Fibroblast of skin of right quadriceps (primary cell): ENCODE data around the gene GSG1L2.

Experiments used
- DNase-seq: peaks from one replicate; pipeline ENCODE4 v3.0.0-alpha.2; 2013

Gene GSG1L2

DNA sequence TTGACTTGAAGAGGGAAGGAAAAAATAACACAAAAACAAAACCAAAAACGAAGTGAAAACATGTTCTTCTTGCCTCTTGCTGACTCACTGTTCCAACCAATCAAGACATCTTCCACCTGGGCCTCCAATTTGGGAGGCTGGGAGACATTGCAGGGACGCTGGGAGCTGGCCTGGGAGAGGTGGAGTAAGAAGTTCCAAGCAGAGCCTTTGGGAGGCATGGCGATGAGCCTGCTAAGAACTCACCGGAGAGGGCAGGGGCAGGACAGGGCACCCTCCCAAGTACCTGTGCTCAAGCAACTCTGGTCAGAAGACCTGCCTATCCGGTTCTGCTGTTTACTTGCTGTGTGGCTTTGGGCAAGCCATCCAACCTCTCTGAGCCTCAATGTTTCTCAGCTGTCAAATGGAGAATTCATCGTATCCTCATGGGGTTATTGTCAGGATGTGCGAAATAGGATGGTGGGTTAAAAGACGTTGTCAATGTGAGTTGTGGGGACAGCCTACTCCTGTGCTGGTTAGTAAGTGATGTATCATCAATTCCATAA lies 3.0 kb upstream of the GSG1L2 start:
- no peak for DNase-seq

DNA sequence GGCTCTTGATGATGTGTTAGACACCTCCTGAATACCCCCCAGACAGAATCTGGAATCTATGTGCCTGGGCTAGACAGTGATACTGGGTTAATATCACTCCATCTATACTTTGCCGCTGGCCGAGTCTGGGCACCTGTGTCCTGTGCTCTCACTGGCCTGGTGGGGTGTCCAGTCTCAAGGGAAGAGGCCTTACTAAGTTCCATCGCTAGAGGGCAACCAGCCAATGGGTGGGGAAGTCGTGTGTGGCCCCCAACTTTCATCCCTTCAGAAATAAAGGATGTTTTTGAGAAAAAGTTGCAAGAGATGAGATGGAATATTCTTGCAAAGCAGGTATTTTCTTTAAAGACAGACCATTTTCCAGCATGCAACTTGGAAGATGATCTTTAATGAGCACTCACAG lies 2.2 kb upstream of the GSG1L2 start:
- DNase-seq, result no peak

DNA sequence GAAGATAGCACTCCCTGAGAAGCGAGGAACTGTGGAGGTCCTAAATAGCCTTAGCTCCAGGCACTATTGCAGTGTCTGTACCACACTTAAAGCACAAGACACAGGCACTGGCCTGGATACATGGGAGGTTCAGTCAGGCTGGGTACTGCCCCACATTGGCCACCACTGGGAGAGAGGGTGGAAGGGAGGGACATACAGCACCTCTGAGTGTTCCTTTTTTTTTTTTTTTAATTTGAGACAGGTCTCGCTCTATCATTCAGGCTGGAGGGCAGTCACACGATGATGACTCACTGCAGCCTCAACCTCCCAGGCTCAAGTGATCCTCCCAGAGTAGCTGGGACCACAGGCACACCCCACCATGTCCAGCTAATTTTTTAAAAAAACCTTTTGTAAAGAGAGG lies 1.4 kb downstream of the GSG1L2 start:
- DNase-seq, result no peak

DNA sequence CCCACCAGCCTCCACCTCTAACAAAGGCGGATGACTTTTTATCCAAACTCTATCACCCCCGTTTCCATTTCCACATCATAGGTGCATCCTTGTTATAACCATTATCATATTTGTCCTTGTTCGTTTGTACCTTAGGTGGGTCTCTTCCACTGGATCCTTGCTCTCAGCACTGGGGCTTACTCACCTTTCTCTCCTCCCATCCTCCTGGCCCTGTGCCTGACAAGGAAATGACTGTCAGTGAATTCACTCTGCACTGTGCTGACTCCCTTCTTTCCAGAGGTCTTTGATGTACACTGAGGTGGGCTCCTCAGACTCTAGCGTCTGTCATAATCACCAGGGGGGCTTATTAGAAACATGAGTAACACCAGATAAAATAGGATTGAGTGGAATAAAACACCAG lies 3.1 kb downstream of the GSG1L2 start:
- DNase-seq, result no peak

DNA sequence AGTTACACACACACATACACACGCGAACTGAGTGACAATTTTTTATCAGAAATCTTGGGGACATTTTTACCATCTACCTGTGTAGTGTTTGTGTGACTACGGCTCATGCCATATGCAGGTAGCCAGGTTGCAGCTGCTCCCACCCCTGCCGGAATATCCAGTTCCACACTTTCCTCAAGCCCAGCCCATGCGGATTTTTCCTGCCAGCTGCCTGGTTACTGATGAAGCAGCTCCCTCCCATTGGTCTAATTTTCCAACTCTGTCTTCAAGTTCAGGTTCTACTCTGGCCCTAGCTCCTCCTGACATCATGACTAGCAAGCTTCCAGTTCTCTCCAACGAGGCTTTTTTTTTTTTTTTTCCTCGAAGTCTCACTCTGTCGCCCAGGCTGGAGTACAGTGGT lies 4.8 kb downstream of the GSG1L2 start:
- no peak for DNase-seq

DNA sequence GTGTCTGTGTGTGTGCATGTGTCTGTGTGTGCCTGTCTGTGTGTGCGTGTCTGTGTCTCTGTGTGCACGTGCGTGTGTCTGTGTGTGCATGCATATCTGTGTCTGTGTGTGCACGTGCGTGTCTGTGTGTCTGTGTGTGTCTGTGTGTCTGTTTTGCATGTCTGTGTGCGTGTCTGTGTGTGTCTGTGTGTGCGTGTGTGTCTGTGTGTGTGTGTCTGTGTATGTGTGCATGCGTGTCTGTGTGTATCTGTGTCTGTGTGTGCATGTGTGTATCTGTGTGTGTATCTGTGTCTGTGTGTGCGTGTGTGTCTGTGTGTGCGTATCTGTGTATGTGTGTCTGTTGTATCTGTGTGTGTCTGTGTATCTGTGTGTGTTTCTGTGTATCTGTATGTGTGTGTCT lies 5.4 kb downstream of the GSG1L2 start:
- DNase-seq, result no peak

DNA sequence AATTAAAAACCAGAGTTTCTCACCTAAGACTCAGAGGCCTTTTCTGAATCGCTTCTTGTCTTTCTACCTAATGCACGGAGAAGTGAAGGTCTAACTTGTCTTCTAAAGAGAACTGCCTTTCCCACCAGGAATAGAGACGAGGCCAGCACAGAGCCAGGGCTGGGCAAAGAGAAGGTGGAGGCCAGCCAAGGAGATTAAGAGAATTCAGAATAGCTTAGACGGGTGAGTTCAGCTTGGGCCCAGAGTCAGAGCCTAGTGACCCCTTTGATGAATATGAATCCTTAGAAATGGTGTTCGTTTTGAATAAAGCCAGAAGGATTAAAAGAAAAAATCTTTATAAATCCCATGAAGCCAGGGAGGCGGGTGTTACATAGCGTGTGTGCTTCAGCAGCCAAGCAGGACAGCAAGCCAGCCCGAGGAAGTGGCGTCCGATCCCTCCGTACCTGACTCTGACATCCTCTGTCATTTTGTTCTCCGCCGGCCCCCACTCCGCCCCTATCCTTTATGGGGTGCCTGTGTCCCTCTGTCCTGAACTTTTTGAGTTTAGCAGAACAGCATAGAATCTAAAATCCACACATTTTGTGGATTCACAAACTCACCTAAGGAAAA lies 7.4 kb downstream of the GSG1L2 start:
- DNase-seq, result no peak

DNA sequence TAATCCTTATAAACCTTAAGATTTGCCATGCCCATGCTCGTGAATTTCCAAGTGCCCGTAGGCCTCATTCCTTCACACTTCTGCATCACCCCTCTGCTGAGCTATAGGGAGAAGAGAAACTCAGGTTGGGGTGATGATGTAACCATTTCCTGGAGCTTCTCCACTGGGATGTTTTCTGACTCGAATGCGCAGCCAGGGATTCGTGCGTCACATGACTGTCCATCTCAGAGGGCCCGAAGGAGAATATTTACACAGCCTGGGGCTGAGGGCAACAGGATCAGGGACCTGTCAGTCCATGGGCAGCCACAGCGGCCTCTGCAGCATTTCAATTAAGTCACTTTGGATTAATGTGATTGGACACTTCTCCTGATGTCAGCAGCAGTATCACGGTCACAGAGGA lies 8.7 kb downstream of the GSG1L2 start:
- no peak for DNase-seq

DNA sequence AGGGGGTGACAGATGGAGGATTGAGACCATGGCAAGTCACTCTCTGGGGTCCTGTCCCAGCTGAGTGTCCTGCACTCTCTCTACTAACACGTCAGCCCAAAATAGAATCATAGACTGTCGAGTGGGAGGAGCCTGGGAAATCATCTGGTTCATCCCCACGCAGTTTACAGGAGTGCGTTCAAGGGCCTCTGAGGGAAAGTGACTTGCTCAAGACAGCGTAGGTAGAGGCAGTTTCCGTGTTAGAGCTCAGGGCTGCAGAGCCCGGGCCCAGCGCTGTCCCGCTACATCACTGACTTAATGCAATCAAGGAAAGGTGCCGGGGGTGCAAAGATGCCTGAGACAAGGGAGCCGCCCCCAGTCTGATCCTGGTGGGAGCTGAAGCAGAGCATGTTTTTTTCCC lies 10.3 kb downstream of the GSG1L2 start:
- DNase-seq, result no peak

DNA sequence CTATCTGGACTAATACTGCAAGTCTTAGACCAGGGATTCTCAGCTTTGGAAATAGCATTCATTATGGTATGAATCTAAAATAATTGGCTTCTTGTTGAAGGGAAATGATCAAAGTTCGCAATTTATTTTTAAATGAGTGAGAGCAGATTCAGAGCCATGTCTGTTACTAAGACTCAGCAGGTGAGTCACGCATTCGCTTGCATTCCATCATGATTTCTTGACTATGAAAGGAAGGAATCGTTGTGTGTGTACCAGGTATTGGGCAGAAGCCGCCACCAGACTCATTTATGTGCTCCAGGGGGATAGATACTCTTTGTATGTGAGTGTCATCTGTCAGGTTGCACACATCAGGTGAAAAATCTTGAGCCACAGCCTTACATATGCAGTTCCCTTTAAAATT lies 10.8 kb downstream of the GSG1L2 start:
- no peak for DNase-seq

DNA sequence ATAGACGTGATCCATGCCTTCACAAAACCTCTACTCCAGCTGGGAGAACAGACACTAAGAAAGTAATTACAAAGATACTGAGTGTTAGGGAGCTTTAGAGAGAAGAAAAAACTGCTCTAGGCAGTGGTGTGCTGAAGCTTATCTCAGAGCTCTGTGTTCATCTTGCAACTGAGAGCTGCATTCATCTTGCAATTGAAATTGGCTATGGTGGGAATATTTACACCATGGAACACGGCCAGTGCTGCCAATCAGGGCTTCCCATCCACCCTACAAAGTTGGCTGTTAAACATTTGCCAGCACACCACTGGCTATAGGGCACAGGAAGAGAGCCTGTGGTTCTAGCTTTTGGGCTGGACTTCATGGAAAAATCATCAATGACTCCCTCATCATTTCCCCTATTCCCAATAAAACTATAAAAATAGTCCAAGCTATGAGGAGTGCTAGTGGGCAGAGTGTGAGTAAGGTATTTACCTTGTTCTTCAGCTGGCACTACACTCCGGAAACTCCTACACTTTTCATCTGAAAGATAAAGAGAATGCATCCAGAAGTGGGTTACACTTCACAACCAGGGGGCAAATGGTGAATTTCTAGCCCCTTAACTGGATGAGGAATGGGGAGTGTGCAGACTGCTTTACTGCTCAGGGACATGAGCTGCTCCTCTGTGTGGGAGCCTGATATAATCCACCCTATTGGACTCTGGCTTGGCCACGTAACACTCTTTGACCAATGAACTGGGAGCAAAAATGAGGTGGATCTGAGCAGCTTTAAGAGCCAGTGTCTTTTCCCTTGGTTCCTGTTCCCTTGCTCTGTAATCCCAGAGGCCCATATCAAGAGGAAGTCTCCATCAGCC lies 11.6 kb downstream of the GSG1L2 start:
- DNase-seq, result no peak

DNA sequence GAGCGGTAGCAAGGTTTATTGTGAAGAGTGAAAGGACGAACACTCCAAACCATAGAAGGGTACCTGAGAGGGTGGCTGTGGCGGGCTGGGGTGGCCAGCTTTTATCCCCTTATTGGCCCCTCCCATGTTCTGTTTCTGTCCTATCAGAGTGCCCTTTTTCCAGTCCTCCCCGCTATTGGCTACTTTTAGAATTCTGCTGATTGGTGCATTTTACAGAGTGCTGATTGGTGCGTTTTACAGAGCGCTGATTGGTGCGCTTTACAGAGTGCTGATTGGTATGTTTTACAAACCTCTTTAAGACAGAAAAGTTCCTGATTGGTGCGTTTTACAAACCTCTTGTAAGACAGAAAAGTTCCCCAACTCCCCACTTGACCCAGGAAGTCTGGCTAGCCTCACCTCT lies 12.5 kb downstream of the GSG1L2 start:
- DNase-seq, result no peak

DNA sequence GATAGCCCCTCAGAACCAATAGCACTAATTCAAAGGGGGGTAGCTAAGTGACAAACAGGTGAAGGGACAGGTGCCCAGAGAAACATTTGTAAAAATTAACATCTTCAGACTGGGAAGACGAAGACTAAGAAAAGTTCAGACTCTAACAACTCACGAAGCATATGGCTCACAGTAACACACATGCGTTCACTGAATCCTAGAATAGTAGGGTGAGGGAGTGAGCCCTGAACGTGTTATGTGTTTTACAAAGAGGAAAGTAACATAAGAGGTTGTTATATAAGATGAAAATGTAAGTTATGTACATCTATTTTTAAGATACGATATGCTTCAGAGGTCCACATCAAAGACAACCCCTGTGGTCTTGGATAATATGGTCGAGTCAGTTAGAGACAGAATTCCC lies 15.2 kb downstream of the GSG1L2 start:
- DNase-seq, result no peak

DNA sequence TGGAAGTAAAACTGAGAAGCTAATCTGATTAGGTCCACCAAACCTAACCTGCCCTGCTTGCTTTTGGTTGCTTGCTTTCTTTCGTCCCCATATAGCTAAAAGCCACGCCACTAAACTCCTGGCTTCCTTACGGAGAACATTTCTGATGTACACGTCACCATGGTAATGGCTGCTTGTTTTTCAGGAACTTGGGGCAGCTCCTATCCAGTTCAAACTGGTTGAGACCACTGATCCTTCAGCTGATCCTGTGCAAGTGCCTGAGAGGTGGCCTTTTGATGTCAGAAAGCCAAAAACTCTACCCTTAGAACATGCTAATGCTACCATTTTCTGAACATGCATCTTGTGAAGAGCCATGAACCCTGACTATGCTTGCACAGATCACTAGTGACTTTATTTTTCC lies 16.1 kb downstream of the GSG1L2 start:
- no peak for DNase-seq

DNA sequence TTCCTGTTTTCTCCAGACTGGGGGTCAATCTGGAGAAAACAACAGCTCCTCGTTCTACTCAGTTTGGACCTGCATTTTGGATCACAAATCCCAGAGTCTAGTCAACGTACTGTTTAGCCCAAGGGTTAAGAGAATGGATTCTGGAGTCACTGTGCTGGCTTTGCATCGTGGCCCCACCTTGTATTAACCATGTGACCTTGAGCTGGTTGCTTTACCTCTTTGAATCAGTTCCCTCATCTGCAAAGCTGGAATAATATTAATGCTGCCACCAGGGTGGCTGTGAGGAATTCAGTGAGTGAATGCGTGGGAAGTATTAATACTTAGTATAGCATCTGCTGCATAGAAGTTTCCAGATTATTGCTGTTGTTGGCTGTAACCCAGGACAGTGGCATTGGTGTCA lies 19.2 kb downstream of the GSG1L2 start:
- DNase-seq, result no peak

DNA sequence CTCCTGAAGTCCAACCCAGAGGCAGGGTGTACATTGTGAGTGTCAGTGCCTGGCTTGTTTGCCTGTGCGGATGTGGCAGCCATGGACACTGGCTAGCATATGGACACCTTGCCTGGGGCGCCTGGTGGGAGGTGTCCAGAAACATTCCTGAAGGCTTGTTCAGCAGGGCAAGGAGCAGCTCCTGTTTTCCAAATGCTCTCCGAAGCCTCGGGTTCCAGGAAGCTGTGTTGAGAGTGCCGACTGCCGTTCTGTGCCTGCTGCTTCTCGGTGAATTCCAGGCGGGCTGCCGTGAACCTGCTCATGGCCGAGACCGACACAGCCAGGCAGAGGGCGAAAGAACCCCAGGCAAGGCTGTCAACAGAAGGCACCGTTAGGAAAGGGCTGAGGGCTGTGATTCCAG lies 19.6 kb downstream of the GSG1L2 start:
- DNase-seq, result no peak

DNA sequence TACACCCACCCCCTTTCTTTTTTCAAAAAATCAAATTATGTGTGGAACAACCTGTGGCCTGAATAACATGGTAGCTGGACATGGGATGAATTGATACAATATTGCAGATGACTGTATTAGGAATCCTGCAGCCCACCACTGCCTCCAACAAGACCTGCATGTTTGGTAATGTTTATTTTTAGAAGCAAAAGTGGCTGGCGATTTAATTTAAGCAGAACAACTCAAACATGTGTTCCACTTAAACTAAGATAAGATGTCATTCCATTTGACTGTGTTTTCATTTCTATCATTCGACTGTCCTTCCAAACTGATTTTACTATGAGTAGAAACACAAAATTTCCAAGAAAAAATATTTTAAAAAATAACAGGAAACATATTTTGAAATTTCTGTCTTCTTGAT lies 20.4 kb downstream of the GSG1L2 start:
- DNase-seq, result no peak

DNA sequence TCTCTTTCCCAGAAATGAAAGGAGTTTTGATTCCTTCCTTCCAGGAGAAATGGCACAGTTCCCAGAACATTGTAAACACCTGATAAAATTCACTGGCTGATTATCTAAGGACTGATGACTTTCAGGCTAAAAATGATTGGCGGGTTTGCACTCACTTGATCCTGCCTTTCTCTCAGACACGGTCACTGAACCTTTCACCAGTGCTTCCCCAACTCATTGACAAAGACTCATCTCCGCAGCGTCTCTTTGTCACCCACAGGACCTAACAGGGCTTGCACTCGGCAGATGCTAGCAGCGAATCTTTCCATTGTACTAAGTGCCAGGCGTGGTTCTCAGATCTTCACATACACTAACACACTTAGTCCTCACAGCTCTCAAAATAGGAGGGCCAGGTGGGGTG lies 23.2 kb downstream of the GSG1L2 start:
- DNase-seq, result no peak

DNA sequence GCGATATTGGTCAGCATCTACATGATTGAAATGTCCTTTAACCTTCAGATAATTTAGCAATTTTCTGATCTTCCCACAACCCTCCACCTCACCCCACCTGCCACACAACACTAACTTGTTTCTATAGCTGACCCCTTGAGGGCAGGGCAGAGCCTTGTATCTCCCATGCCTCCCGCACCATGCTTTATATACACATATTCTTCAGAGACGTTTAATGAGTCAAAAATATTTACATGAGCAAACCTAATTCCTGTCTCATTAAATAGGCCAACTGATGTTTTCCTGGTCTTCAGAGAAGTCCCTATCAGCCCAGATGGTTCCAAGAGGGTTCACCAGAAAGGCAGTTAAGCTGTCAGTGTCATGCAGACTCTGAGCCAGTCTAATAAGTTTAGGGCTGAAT lies 23.9 kb downstream of the GSG1L2 start:
- no peak for DNase-seq

DNA sequence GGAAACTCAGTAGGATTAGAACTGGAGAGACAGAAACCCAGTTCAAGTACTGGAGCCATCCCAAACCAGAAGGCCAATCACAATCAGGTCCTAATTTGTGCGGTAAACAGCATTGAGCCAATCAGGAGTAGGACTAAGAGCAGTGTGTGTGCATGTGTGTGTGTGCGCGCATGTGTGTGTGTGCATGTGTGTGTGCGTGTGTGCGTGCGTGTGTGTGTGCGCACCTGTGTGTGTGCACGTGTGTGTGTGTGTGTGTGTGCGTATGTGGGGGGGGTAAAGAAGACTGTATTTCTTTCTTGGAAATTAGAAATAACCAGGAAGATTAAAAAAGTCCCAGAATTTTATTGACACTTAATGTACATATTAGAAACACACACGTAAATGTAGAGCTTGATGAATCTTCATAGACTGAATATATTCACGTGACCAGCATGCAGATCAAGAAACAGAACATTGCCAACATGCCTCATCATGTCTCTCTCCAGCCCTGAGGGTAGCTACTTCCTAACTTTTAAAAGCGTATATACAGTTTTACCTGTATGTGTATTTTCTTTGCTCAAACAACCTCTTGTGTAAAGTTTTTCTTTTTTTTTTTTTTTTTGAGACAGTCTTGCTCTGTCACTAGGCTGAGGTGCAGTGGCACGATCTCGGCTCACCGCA lies 29.6 kb downstream of the GSG1L2 start:
- no peak for DNase-seq

DNA sequence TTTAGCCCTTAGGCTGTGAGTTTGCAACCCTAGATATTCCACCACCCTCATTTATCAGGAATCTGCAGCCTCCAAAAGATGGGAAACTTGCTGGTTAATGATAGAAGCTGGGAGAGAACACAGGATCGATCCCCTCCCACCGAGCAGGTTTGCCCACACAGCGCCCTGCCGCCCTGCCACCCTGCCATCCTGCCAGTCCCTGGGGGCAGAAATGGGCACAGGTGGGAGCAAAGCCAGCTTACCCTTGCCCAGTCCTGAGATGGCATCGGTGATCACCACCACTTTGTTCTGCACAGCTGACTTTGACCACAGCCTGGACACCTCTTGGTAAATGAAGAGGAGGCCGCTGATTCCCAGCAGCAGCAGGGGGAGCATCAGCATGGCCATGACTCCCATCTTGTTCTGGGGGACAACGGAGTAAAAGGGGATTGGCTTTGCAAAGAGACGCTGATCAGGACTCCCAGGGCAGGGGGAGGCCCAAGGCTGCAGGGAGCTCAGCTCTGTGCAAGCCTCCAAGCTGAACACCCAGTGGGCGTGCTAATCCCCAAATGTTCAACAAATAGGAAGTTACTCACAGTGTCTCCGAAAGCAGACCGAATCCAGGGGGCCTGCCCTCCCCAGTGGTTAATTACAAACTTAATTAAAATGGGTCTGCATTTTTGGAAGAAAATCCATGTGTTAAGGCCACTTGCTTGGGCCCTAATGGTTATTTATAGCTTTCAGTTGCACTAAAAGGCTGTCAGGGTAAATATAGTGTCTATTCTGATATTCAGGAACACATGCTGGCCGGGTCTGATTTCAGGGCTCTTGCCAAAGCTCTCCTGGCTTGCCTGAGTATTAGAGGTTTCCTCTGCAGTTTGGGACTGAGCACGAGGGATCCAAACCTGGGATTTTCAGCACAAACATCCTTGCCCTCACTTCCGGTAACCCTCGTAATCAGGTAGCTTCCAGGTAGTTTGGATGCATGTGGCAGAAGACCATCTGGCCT lies 30.7 kb downstream of the GSG1L2 start, which contains the start of gene DHRS7C:
TSS of gene DHRS7C (minus strand) at position 704 of the 988 bp plus-strand sequence. CDS start at position 396, 308 bp downstream.
- no peak for DNase-seq

DNA sequence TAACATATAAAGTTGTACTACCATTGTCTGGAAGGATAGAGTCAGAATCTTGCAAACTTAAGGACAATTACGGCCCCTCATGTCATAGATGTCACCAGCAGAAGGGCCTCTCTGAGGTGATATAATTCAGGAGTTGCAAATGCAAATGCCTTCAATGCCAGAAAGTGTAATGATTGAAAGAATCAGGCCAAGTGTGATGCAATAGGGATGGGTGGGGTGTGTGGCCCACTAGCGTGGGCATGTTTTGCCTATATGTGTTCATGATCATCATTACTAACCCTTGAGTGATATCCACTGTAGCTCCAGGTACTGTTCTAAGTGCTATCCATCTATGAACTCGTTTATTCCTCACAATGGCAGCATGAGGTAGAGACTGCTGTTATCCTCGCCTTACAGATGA lies 31.6 kb downstream of the GSG1L2 start:
- DNase-seq, result no peak

DNA sequence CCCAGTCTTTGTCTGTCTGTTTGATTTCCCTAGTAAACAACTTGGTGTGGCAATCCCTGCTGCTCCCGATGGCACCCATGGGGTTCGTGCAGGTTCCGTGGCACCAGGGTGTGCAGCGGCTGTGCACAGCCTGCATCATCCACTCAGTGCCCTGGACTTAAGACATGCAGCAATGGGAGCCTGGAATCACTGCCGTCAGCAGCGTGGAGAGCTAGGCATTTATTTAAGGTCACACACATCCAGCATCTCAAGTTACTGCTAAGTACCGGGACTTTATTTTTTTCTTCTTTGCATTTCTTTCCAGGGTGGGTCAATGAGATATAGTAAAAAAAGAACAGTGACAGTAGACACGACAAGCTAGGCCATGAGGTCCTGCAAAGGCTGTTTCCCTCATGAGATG lies 33.3 kb downstream of the GSG1L2 start:
- DNase-seq, result no peak
